Astrocyte of the spinal cord (primary cell): Measurements from ENCODE around the gene CEP120.
A peak's percentile ranks its signal among the peaks of the same experiment; 100 is the strongest.
"Not testable (repeated sequence)": the region's sequence is repeated elsewhere in the genome, so short reads cannot be mapped to it uniquely, and the experiment has no call there.

Source experiments
- DNase-seq: peaks from one replicate; pipeline ENCODE4 v3.0.0; 2011; ENCODE audit warnings: low read depth, low spot score
- H3K4me3 ChIP-seq: 2 replicates; pipeline ENCODE4 v1.5.1; 2011; ENCODE audit warnings: low read depth, mild to moderate bottlenecking, low read length, moderate library complexity
- in situ Hi-C: cut with HindIII; loops from 2 replicates; pipeline ENCODE4 v1.10.0; 2017; ENCODE audit warnings: low sequenced_read_pairs
- TF ChIP-seq, protein P1 (sequence below): IDR thresholded peaks from 2 replicates; pipeline ENCODE4 v1.5.1; 2012; ENCODE audit warnings: low read depth, mild to moderate bottlenecking, low read length, inconsistent platforms

Gene CEP120

GRCh38 chr5:123421773-123422172 is 1.4 kb downstream of the CEP120 start:
- in situ Hi-C loops, result no loop called here
- peak; percentile 2 for DNase-seq
- peak overlapping the region; percentile 63 for H3K4me3 ChIP-seq
- TF ChIP-seq, protein P1, sequence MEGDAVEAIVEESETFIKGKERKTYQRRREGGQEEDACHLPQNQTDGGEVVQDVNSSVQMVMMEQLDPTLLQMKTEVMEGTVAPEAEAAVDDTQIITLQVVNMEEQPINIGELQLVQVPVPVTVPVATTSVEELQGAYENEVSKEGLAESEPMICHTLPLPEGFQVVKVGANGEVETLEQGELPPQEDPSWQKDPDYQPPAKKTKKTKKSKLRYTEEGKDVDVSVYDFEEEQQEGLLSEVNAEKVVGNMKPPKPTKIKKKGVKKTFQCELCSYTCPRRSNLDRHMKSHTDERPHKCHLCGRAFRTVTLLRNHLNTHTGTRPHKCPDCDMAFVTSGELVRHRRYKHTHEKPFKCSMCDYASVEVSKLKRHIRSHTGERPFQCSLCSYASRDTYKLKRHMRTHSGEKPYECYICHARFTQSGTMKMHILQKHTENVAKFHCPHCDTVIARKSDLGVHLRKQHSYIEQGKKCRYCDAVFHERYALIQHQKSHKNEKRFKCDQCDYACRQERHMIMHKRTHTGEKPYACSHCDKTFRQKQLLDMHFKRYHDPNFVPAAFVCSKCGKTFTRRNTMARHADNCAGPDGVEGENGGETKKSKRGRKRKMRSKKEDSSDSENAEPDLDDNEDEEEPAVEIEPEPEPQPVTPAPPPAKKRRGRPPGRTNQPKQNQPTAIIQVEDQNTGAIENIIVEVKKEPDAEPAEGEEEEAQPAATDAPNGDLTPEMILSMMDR, result no peak

GRCh38 chr5:123414974-123415373 is 8.2 kb downstream of the CEP120 start:
- no peak overlapping the region for H3K4me3 ChIP-seq
- TF ChIP-seq, protein P1, result no peak
- DNase-seq, result no peak
- in situ Hi-C loops, result no loop called here

- TF ChIP-seq, protein P1, result no peak
- no peak for DNase-seq
- no peak overlapping the region for H3K4me3 ChIP-seq
- in situ Hi-C loops, result no loop called here
These were observed 11.0 kb downstream of the CEP120 start for GRCh38 chr5:123412206-123412605.

GRCh38 chr5:123401999-123402398 is 21.2 kb downstream of the CEP120 start:
- H3K4me3 ChIP-seq, in situ Hi-C loops, DNase-seq: not testable (repeated sequence)

- TF ChIP-seq, protein P1, result no peak
- H3K4me3 ChIP-seq, result no peak overlapping the region
- DNase-seq, result no peak
- in situ Hi-C loops, result no loop called here
These were observed 21.9 kb downstream of the CEP120 start for GRCh38 chr5:123401320-123401719.

- in situ Hi-C loops, H3K4me3 ChIP-seq, DNase-seq: not testable (repeated sequence)
These were observed 22.3 kb downstream of the CEP120 start for GRCh38 chr5:123400870-123401291.

GRCh38 chr5:123398058-123398733 is 25.0 kb downstream of the CEP120 start:
- TF ChIP-seq, protein P1, result no peak
- H3K4me3 ChIP-seq, result no peak overlapping the region
- in situ Hi-C loops, result no loop called here
- no peak for DNase-seq

GRCh38 chr5:123397538-123397937 is 25.7 kb downstream of the CEP120 start:
- in situ Hi-C loops, result no loop called here
- H3K4me3 ChIP-seq, result no peak overlapping the region
- DNase-seq, result no peak
- TF ChIP-seq, protein P1, result no peak
